HuH-7 (cell line): Measurements from ENCODE around the gene EIF4EBP3.

ENCODE experiments used
- DNase-seq: peaks from one replicate; pipeline ENCODE4 v3.0.0; 2011; ENCODE audit warnings: low spot score

The EIF4EBP3 gene

GRCh38 chr5:140547508-140548299 lies at the start of gene EIF4EBP3:
EIF4EBP3 (plus strand) TSS chr5:140547662; CDS start chr5:140547738, 76 bp downstream.
- DNase-seq, result peak; percentile 83

- DNase-seq, result peak; percentile 1
Observed at GRCh38 chr5:140497897-140498296, 49.6 kb upstream of the EIF4EBP3 start.

GRCh38 chr5:140498591-140498990 lies 48.9 kb upstream of the EIF4EBP3 start:
- no peak for DNase-seq

GRCh38 chr5:140502834-140503233 lies 44.6 kb upstream of the EIF4EBP3 start:
- DNase-seq, result no peak

GRCh38 chr5:140509898-140510297 lies 37.6 kb upstream of the EIF4EBP3 start:
- no peak for DNase-seq

- no peak for DNase-seq
Observed at GRCh38 chr5:140513124-140513523, 34.3 kb upstream of the EIF4EBP3 start.

- DNase-seq, result no peak
Observed at GRCh38 chr5:140524003-140524402, 23.5 kb upstream of the EIF4EBP3 start.

GRCh38 chr5:140540227-140540626 lies 7.2 kb upstream of the EIF4EBP3 start:
- no peak for DNase-seq

GRCh38 chr5:140542972-140543371 lies 4.5 kb upstream of the EIF4EBP3 start:
- DNase-seq, result no peak

- no peak for DNase-seq
Observed at GRCh38 chr5:140544986-140545385, 2.5 kb upstream of the EIF4EBP3 start.

GRCh38 chr5:140545606-140546005 lies 1.9 kb upstream of the EIF4EBP3 start:
- no peak for DNase-seq

- DNase-seq, result no peak
Observed at GRCh38 chr5:140546851-140547507, 483 bp upstream of the EIF4EBP3 start.

GRCh38 chr5:140548300-140548688 lies 832 bp downstream of the EIF4EBP3 start:
- no peak for DNase-seq

GRCh38 chr5:140548791-140549190 lies 1.3 kb downstream of the EIF4EBP3 start:
- DNase-seq, result no peak

GRCh38 chr5:140549237-140550144 lies 2.0 kb downstream of the EIF4EBP3 start:
- DNase-seq, result no peak

GRCh38 chr5:140550147-140551079 lies 3.0 kb downstream of the EIF4EBP3 start:
- DNase-seq, result no peak

GRCh38 chr5:140551872-140552271 lies 4.4 kb downstream of the EIF4EBP3 start:
- no peak for DNase-seq

- no peak for DNase-seq
Observed at GRCh38 chr5:140553657-140554056, 6.2 kb downstream of the EIF4EBP3 start.

GRCh38 chr5:140554454-140554853 lies 7.0 kb downstream of the EIF4EBP3 start:
- DNase-seq, result no peak

- no peak for DNase-seq
Observed at GRCh38 chr5:140555747-140556312, 8.4 kb downstream of the EIF4EBP3 start.

GRCh38 chr5:140556438-140556837 lies 9.0 kb downstream of the EIF4EBP3 start:
- DNase-seq, result no peak
